ENCODE measurements around the gene FCSK. TPM values are rescaled to one million over a fixed set of nuclear protein-coding genes. Genes with fewer than 3 reads are reported as not detected.
A peak's percentile ranks its signal among the peaks of the same experiment; 100 is the strongest.

Gene FCSK
- total and polyA plus RNA-seq, 10 of the 15 experiments (the other 5 are each of a cell fraction or from before 2014, with no cell fraction given) = 0.60 to 17.6 (median 7.4) TPM

DNA sequence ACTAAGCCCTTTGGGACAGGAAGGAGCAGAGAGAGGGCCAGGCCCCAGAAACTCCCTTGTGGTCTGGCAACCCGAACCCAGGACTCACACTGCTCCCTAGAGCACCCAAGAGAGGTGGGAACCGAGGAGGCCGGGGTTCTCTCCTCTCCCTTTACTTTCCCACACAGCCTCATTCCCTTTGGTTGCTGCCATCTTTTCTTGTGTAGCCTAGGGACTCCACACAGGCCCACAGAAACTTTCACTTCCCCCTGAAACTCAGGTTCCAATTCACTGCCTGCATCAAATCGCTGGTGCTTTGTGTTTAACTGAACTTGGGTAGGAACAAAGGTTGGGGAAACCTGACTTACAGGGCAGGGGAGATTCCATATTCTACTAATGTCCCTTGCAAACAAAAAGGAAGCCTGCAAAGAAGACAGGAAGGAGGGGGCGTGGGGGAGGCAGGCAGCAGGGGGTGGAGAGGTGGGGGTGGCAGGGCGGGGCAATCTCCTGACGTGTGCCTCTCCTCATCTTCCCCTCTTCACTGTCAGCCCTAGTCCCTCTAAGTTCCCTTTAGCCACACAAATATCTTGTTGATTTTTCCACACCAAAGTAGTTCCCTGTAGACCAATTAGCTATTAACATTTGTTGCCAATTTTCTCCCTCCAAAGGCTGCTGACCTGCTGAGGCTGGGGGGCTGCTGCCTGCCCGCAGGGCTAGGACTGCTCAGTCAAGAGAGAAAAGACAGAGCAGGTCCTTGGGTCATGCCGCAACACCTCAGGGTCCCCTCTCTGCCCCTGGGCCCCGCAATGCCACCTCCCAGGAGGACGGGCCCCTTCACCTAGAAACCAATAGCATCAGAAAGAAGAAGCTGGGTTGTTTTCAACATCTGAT, 23.5 kb upstream of the FCSK start (continued):
- TF ChIP-seq, protein P1, sequence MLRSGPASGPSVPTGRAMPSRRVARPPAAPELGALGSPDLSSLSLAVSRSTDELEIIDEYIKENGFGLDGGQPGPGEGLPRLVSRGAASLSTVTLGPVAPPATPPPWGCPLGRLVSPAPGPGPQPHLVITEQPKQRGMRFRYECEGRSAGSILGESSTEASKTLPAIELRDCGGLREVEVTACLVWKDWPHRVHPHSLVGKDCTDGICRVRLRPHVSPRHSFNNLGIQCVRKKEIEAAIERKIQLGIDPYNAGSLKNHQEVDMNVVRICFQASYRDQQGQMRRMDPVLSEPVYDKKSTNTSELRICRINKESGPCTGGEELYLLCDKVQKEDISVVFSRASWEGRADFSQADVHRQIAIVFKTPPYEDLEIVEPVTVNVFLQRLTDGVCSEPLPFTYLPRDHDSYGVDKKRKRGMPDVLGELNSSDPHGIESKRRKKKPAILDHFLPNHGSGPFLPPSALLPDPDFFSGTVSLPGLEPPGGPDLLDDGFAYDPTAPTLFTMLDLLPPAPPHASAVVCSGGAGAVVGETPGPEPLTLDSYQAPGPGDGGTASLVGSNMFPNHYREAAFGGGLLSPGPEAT (IDR thresholded peaks at IDR 0.05; ENCODE audit: low read depth) = peak; percentile 99
- TF ChIP-seq MTA2 (IDR thresholded peaks at IDR 0.05; ENCODE audit: low read depth) = peak; percentile 83
- TF ChIP-seq CREM (IDR thresholded peaks at IDR 0.05; ENCODE audit: low read depth) = peak; percentile 83; the same call in 1 of the 2 replicates
- TF ChIP-seq BCL11A (IDR thresholded peaks at IDR 0.05; ENCODE audit: low read depth, low read length) = peak; percentile 91
- TF ChIP-seq IKZF2 (IDR thresholded peaks at IDR 0.05) = peak; percentile 100
- no peak for TF ChIP-seq STAT1 (conservative IDR thresholded peaks at IDR 0.05)
- TF ChIP-seq FOXM1 (IDR thresholded peaks at IDR 0.05; ENCODE audit: low read depth, low read length) = no peak
- peak; percentile 80; the same call in 1 of the 2 replicates for TF ChIP-seq CHD2 (IDR thresholded peaks at IDR 0.05; ENCODE audit: borderline replicate concordance, low read depth, low read length)
- TF ChIP-seq POLR2AphosphoS5 (IDR thresholded peaks at IDR 0.05; ENCODE audit: low read length) = peak; percentile 73
- TF ChIP-seq, protein P2, sequence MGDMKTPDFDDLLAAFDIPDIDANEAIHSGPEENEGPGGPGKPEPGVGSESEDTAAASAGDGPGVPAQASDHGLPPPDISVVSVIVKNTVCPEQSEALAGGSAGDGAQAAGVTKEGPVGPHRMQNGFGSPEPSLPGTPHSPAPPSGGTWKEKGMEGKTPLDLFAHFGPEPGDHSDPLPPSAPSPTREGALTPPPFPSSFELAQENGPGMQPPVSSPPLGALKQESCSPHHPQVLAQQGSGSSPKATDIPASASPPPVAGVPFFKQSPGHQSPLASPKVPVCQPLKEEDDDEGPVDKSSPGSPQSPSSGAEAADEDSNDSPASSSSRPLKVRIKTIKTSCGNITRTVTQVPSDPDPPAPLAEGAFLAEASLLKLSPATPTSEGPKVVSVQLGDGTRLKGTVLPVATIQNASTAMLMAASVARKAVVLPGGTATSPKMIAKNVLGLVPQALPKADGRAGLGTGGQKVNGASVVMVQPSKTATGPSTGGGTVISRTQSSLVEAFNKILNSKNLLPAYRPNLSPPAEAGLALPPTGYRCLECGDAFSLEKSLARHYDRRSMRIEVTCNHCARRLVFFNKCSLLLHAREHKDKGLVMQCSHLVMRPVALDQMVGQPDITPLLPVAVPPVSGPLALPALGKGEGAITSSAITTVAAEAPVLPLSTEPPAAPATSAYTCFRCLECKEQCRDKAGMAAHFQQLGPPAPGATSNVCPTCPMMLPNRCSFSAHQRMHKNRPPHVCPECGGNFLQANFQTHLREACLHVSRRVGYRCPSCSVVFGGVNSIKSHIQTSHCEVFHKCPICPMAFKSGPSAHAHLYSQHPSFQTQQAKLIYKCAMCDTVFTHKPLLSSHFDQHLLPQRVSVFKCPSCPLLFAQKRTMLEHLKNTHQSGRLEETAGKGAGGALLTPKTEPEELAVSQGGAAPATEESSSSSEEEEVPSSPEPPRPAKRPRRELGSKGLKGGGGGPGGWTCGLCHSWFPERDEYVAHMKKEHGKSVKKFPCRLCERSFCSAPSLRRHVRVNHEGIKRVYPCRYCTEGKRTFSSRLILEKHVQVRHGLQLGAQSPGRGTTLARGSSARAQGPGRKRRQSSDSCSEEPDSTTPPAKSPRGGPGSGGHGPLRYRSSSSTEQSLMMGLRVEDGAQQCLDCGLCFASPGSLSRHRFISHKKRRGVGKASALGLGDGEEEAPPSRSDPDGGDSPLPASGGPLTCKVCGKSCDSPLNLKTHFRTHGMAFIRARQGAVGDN (IDR thresholded peaks at IDR 0.05) = no peak; the same call in 1 of the 2 replicates
- TF ChIP-seq TCF7 (IDR thresholded peaks at IDR 0.05; ENCODE audit: borderline replicate concordance) = no peak
- peak; percentile 98 for TF ChIP-seq IKZF1 (conservative IDR thresholded peaks at IDR 0.05)
- TF ChIP-seq, protein P3, sequence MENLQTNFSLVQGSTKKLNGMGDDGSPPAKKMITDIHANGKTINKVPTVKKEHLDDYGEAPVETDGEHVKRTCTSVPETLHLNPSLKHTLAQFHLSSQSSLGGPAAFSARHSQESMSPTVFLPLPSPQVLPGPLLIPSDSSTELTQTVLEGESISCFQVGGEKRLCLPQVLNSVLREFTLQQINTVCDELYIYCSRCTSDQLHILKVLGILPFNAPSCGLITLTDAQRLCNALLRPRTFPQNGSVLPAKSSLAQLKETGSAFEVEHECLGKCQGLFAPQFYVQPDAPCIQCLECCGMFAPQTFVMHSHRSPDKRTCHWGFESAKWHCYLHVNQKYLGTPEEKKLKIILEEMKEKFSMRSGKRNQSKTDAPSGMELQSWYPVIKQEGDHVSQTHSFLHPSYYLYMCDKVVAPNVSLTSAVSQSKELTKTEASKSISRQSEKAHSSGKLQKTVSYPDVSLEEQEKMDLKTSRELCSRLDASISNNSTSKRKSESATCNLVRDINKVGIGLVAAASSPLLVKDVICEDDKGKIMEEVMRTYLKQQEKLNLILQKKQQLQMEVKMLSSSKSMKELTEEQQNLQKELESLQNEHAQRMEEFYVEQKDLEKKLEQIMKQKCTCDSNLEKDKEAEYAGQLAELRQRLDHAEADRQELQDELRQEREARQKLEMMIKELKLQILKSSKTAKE (IDR thresholded peaks at IDR 0.05; ENCODE audit: low read depth, poor library complexity, severe bottlenecking) = peak; percentile 83
- TF ChIP-seq NR2F1 (conservative IDR thresholded peaks at IDR 0.05) = peak; percentile 97
- peak; percentile 35; the same call in 1 of the 2 replicates for TF ChIP-seq ZBTB11 (CRISPR knock-in tag; IDR thresholded peaks at IDR 0.05)
- peak; percentile 57; the same call in 1 of the 2 replicates for TF ChIP-seq RB1 (IDR thresholded peaks at IDR 0.05; ENCODE audit: borderline replicate concordance)
- TF ChIP-seq GATAD2B (conservative IDR thresholded peaks at IDR 0.05; ENCODE audit: low read depth) = peak; percentile 96
- TF ChIP-seq SMAD1 (IDR thresholded peaks at IDR 0.05; ENCODE audit: low read depth, partially characterized antibody) = peak; percentile 66
